HL-60 (cell line): ENCODE measurements around the gene BBS2.

Experiments
- CTCF ChIP-seq: IDR thresholded peaks from one replicate; pipeline ENCODE4 v1.5.1; 2011; ENCODE audit warnings: low read length, control low read depth, inconsistent platforms; ENCODE audit not compliant: insufficient read depth
- GABPA ChIP-seq: IDR thresholded peaks from 2 replicates; pipeline ENCODE4 v1.6.1; 2012; ENCODE audit warnings: low read depth
- POLR2AphosphoS5 ChIP-seq: IDR thresholded peaks from 2 replicates; pipeline ENCODE4 v1.6.1; 2012; ENCODE audit warnings: low read depth
- REST ChIP-seq: IDR thresholded peaks from 2 replicates; pipeline ENCODE4 v1.6.1; 2012; ENCODE audit warnings: low read depth; ENCODE audit not compliant: insufficient replicate concordance
- SPI1 ChIP-seq: IDR thresholded peaks from 2 replicates; pipeline ENCODE4 v1.6.1; 2012; ENCODE audit warnings: low read depth, mild to moderate bottlenecking, borderline replicate concordance

- TF ChIP-seq CTCF (no peak), GABPA (peak; percentile 95), SPI1 (no peak), POLR2AphosphoS5 (peak; percentile 62; the same call in 1 of the 2 replicates), REST (peak; percentile 21)
These were observed 68.7 kb downstream of the BBS2 start, which contains the start of the genes NUDT21 and OGFOD1 for GRCh38 chr16:56450986-56451752.
